HEK293 (cell line): ENCODE results near the gene IGFBP2.

Experiments used
- CTCF ChIP-seq: fragments of 450-650 bp; formaldehyde crosslinking; IDR thresholded peaks from 2 replicates; pipeline ENCODE4 v1.5.1; 2016; ENCODE audit warnings: missing biosample characterization, missing genetic modification characterization
- GFI1B ChIP-seq: fragments of 450-650 bp; formaldehyde crosslinking; IDR thresholded peaks from 2 replicates; pipeline ENCODE4 v1.5.1; 2016; ENCODE audit warnings: missing biosample characterization, missing genetic modification characterization
- GLIS1 ChIP-seq: fragments of 450-650 bp; formaldehyde crosslinking; IDR thresholded peaks from 2 replicates; pipeline ENCODE4 v1.5.1; 2016; ENCODE audit warnings: missing biosample characterization, missing genetic modification characterization
- REST ChIP-seq: fragments of 450-650 bp; formaldehyde crosslinking; IDR thresholded peaks from 2 replicates; pipeline ENCODE4 v1.5.1; 2016; ENCODE audit warnings: missing biosample characterization, missing genetic modification characterization
- SETDB1 ChIP-seq: IDR thresholded peaks from one replicate; pipeline ENCODE4 v1.6.1; 2017; ENCODE audit warnings: mild to moderate bottlenecking, low read length, moderate library complexity, mixed read lengths; ENCODE audit not compliant: insufficient read length
- TRIM28 ChIP-seq: IDR thresholded peaks from 2 replicates; pipeline ENCODE4 v1.6.1; 2011; ENCODE audit warnings: low read length, control low read depth, borderline replicate concordance
- ZNF140 ChIP-seq: fragments of 450-650 bp; formaldehyde crosslinking; IDR thresholded peaks from 2 replicates; pipeline ENCODE4 v1.5.1; 2016; ENCODE audit warnings: missing biosample characterization, missing genetic modification characterization
- ZNF211 ChIP-seq: fragments of 450-650 bp; formaldehyde crosslinking; IDR thresholded peaks from 2 replicates; pipeline ENCODE4 v1.5.1; 2016; ENCODE audit warnings: low read depth, missing biosample characterization, missing genetic modification characterization
- ZNF274 ChIP-seq, 2 experiments: fragments of 200-500 bp in 1 of 2; fragments of 450-650 bp in 1 of 2; sonication (Bioruptor generic) in 1 of 2; formaldehyde crosslinking in 1 of 2; IDR thresholded peaks; 2 replicates each; pipeline versions ENCODE4 v1.5.1 to v1.6.1; 2014 to 2016; ENCODE audit warnings: borderline replicate concordance in 1 of 2, inconsistent platforms in 1 of 2, low read length in 1 of 2, missing biosample characterization in 1 of 2, missing genetic modification characterization in 1 of 2
- ZNF398 ChIP-seq: fragments of 450-650 bp; formaldehyde crosslinking; IDR thresholded peaks from 2 replicates; pipeline ENCODE4 v1.5.1; 2017; ENCODE audit warnings: missing biosample characterization, missing genetic modification characterization
- ZNF416 ChIP-seq: fragments of 450-650 bp; formaldehyde crosslinking; IDR thresholded peaks from 2 replicates; pipeline ENCODE4 v1.5.1; 2016; ENCODE audit warnings: missing biosample characterization, missing genetic modification characterization
- ZNF707 ChIP-seq: fragments of 450-650 bp; formaldehyde crosslinking; IDR thresholded peaks from 2 replicates; pipeline ENCODE4 v1.5.1; 2016; ENCODE audit warnings: missing biosample characterization, missing genetic modification characterization
- ZNF747 ChIP-seq: fragments of 450-650 bp; formaldehyde crosslinking; IDR thresholded peaks from 2 replicates; pipeline ENCODE4 v1.5.1; 2016; ENCODE audit warnings: missing biosample characterization, missing genetic modification characterization

GRCh38 chr2:216633616-216634369, 573 bp downstream of the IGFBP2 start:
- TF ChIP-seq TRIM28 (no peak), CTCF (peak; percentile 56; the same call in 1 of the 2 replicates), ZNF416 (no peak), ZNF707 (no peak), ZNF747 (tag by site-specific recombination) (no peak), GFI1B (no peak), ZNF274 (IDR thresholded peaks at IDR 0.05; ENCODE audit: low read length) (no peak), ZNF274 (tag by site-specific recombination; IDR thresholded peaks at IDR 0.05; ENCODE audit: borderline replicate concordance) (no peak), GLIS1 (no peak), REST (tag by site-specific recombination) (no peak), ZNF398 (tag by site-specific recombination) (no peak), SETDB1 (no peak), ZNF211 (tag by site-specific recombination) (no peak), ZNF140 (tag by site-specific recombination) (no peak)
